ENCODE data around the gene SLC25A42.

- TF ChIP-seq CTCF (conservative IDR thresholded peaks at IDR 0.05 in 1 of 2, IDR thresholded peaks at IDR 0.05 in 1 of 2; ENCODE audit: extremely low read depth in 1 of 2, insufficient read depth in 1 of 2, low read depth in 1 of 2, low read length in 2 of 2): no peak
- no peak for TF ChIP-seq EZH2 (IDR thresholded peaks at IDR 0.05; ENCODE audit: borderline replicate concordance, low read length)
Observed at GRCh38 chr19:19142347-19142746, 78.6 kb downstream of the SLC25A42 start.
